Small intestine (tissue), 7 donors: ENCODE results near the gene PAN3. TPM values are rescaled to one million over a fixed set of nuclear protein-coding genes. Genes with fewer than 3 reads are reported as not detected.

Source experiments
- DNase-seq, 2 donors: peaks; one replicate each; pipeline versions ENCODE4 v3.0.0 to v3.0.0-alpha.2; 2013
- FAIRE-seq: peaks from 2 replicates; lab custom pipeline; 2012; peaks lifted over from hg19 to GRCh38; lab: Jason Lieb, UNC
- H3K27ac ChIP-seq, 3 donors: one replicate each; pipeline ENCODE4 v1.5.1; 2013; ENCODE audit warnings: low read length in 2 of 3, mild to moderate bottlenecking in 2 of 3, control low read depth in 1 of 3, inconsistent platforms in 1 of 3, low read depth in 1 of 3, moderate library complexity in 1 of 3
- H3K27me3 ChIP-seq, 3 donors: one replicate each; pipeline ENCODE4 v1.6.1; 2013; ENCODE audit warnings: low read length in 3 of 3, inconsistent platforms in 1 of 3; ENCODE audit not compliant: control insufficient read depth in 3 of 3, insufficient read depth in 3 of 3
- H3K36me3 ChIP-seq, 3 donors: one replicate each; pipeline ENCODE4 v1.6.1; 2013; ENCODE audit warnings: low read length in 3 of 3, inconsistent platforms in 1 of 3, low read depth in 1 of 3, mild to moderate bottlenecking in 1 of 3, moderate library complexity in 1 of 3; ENCODE audit not compliant: control insufficient read depth in 3 of 3, insufficient read depth in 2 of 3
- H3K4me1 ChIP-seq, 3 donors: one replicate each; pipeline ENCODE4 v1.6.1; 2013; ENCODE audit warnings: low read length in 2 of 3, inconsistent platforms in 1 of 3, low read depth in 1 of 3, mild to moderate bottlenecking in 1 of 3, moderate library complexity in 1 of 3; ENCODE audit not compliant: control insufficient read depth in 3 of 3, insufficient read depth in 2 of 3
- H3K4me3 ChIP-seq, 3 donors: one replicate each; pipeline ENCODE4 v1.5.1; 2013; ENCODE audit warnings: low read length in 3 of 3, control low read depth in 1 of 3, inconsistent platforms in 1 of 3, low read depth in 1 of 3, mild to moderate bottlenecking in 1 of 3, moderate library complexity in 1 of 3
- H3K9me3 ChIP-seq, 2 donors: one replicate each; pipeline ENCODE4 v1.6.1; 2013; ENCODE audit warnings: low read depth in 1 of 2, low read length in 1 of 2; ENCODE audit not compliant: control insufficient read depth in 2 of 2, insufficient read depth in 1 of 2
- WGBS, 3 donors: extraction: QIAGEN DNeasy Blood & Tissue Kit; methylation state at CpG; one replicate each; pipeline ENCODE4 v1.1.7; 2013; 5-methylcytosine and 5-hydroxymethylcytosine counted together
- polyA plus RNA-seq, 4 donors: library from polyadenylated mRNA; stranded (reverse) in 3 of 4; unstranded in 1 of 4; fragments of 200-250 nt in 3 of 4; fragments of 120-200 nt in 1 of 4; gene quantifications; one replicate each; pipeline versions ENCODE4 v1.2.1 to v1.2.3, GENCODE V29; 2013
- donor health status: healthy with polysubstance abuse.
- donor health status: control.
- donor health status: control.
- donor health status: Bipolar disorder and iron deficiency.
- donor health status: healthy.

The PAN3 gene
- polyA plus RNA-seq, 4 donors: 7.8 to 37.4 (median 10.6) TPM

DNA sequence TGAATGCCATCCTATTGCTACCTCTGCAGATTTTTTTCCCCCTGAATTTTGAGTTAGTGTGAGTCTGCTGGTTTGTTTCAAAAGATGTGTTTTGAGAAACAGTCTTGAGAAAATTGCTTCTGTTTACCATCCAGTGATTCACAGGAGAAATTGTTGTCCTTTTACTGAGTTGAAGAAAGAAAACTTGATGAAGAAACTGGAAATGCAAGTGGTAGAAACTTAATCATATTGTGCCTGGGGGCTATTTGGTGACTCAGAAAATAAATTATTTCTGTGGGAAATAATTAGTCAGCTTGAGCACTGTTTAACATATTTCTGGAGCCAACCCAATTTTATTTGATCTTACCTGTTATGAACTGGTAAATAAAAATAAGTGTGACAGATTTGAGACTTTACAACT, 35.4 kb downstream of the PAN3 start:
- no peaks in the 10 kb centered on the region for H3K27me3 ChIP-seq
- no peak for FAIRE-seq

DNA sequence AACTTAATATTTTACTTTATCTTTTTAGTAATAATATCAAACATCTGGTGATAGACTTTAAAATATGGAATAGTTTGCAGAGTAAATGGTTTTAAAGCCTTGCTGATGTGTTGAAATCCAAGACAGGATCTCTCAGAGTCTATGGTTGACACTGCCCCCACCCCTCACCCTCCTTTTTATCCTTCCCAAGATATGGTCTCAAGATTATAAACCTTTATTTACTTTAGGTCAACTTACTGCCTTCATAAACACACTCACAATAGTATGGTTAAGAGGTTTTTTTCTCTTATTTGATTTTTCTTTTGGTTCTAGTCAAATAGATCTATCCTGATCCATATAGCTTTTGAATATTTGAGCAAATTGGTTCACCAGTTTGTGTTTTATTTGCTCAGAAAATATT, 39.0 kb downstream of the PAN3 start:
- Histone ChIP-seq H3K27ac (no peak overlapping the region), H3K27me3 (no peaks in the 10 kb centered on the region), H3K9me3 (no peaks in the 10 kb centered on the region), H3K4me1 (no peaks in the 10 kb centered on the region), H3K36me3 (peaks cover 0 to 8% (median 3%) of the 10 kb centered on the region in 3 donors), H3K4me3 (no peak overlapping the region)
- DNase-seq (no peak), FAIRE-seq (no peak)

More for the DNA sequence above, 35.4 kb downstream of the PAN3 start:
- H3K36me3 ChIP-seq: peaks cover 0 to 5% (median 3%) of the 10 kb centered on the region in 3 donors
- no peak for DNase-seq
- peaks cover 0 to 3% (median 0%) of the 10 kb centered on the region in 3 donors for H3K4me1 ChIP-seq
- no peaks in the 10 kb centered on the region for H3K9me3 ChIP-seq
- H3K4me3 ChIP-seq: no peak overlapping the region
- no peak overlapping the region for H3K27ac ChIP-seq

DNA sequence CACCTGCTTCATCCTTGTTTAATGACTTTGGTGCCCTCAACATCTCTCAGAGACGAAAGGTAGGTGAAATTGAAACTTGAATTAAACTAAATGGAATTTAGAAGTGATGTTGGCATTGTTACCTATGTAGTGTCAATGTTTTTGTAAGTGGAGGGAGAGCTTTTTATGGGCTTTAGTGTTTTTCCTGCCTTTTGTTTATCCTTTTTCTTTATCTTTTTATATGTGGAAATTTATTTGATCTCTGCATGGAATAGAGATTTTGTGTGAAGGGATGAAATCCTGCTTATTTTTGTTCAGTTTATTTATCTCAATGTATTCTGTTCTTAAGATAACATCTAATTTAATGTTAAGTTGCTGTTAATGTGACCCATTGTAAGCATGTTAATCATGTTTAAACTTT, 39.5 kb downstream of the PAN3 start:
- H3K4me1 ChIP-seq: no peaks in the 10 kb centered on the region
- H3K9me3 ChIP-seq: no peaks in the 10 kb centered on the region
- no peak for FAIRE-seq
- no peak overlapping the region for H3K27ac ChIP-seq
- DNase-seq: no peak
- WGBS, 3 donors: 86 to 99% (median 93%) methylated on average over 1 of the region's 1 CpG
- peaks cover 0 to 8% (median 3%) of the 10 kb centered on the region in 3 donors for H3K36me3 ChIP-seq
- no peaks in the 10 kb centered on the region for H3K27me3 ChIP-seq
- no peak overlapping the region for H3K4me3 ChIP-seq

GRCh38 chr13:28179974-28180373, 41.6 kb downstream of the PAN3 start:
- Histone ChIP-seq H3K27ac (no peak overlapping the region), H3K4me1 (no peaks in the 10 kb centered on the region), H3K36me3 (peaks cover 0 to 8% (median 3%) of the 10 kb centered on the region in 3 donors), H3K9me3 (no peaks in the 10 kb centered on the region), H3K4me3 (no peak overlapping the region), H3K27me3 (no peaks in the 10 kb centered on the region)
- no peak for FAIRE-seq
- DNase-seq: no peak

GRCh38 chr13:28181413-28181812, 43.1 kb downstream of the PAN3 start:
- no peaks in the 10 kb centered on the region for H3K4me1 ChIP-seq
- no peaks in the 10 kb centered on the region for H3K27me3 ChIP-seq
- no peaks in the 10 kb centered on the region for H3K9me3 ChIP-seq
- H3K27ac ChIP-seq: no peak overlapping the region
- H3K4me3 ChIP-seq: no peak overlapping the region
- H3K36me3 ChIP-seq: peaks cover 0 to 4% (median under 1%) of the 10 kb centered on the region in 3 donors
- WGBS, 3 donors: 91 to 95% (median 91%) methylated on average over 2 of the region's 2 CpGs
- FAIRE-seq: no peak
- no peak for DNase-seq

- DNase-seq: no peak
- FAIRE-seq: no peak
- H3K4me1 ChIP-seq: no peaks in the 10 kb centered on the region
- 65 to 80% (median 76%) methylated on average over 2 of the region's 2 CpGs for WGBS, 3 donors
- H3K4me3 ChIP-seq: no peak overlapping the region
- peaks cover 0 to 7% (median 0%) of the 10 kb centered on the region in 3 donors for H3K36me3 ChIP-seq
- H3K27me3 ChIP-seq: no peaks in the 10 kb centered on the region
- H3K9me3 ChIP-seq: no peaks in the 10 kb centered on the region
- H3K27ac ChIP-seq: no peak overlapping the region
These were observed 46.9 kb downstream of the PAN3 start for GRCh38 chr13:28185256-28185655.

- Histone ChIP-seq H3K9me3 (no peaks in the 10 kb centered on the region), H3K27ac (no peak overlapping the region), H3K27me3 (no peaks in the 10 kb centered on the region), H3K4me1 (no peaks in the 10 kb centered on the region), H3K4me3 (no peak overlapping the region), H3K36me3 (peaks cover 2 to 32% (median 3%) of the 10 kb centered on the region in 3 donors)
- WGBS, 3 donors: 83 to 90% (median 88%) methylated on average over 3 of the region's 3 CpGs
- DNase-seq (no peak), FAIRE-seq (no peak)
These were observed 60.7 kb downstream of the PAN3 start for GRCh38 chr13:28199089-28199488.

DNA sequence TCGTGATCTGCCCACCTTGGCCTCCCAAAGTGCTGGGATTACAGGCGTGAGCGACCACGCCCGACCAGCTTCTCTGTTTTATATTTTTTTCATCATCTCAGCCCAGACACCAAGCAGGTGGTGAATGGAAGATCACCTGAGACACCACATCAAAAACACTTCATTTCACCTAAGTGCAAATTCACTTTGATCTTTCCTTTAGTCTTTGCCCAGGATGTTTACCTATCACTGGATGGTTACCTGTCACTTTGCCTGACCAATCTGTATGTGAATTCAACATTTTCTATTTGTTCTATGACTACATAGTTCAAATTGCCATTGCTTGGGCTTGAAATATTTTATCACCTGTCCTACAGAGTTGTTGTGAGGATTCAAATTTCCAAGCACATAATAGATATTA, 65.7 kb downstream of the PAN3 start:
- peaks cover 0 to 16% (median 3%) of the 10 kb centered on the region in 3 donors for H3K36me3 ChIP-seq
- DNase-seq: no peak
- FAIRE-seq: no peak
- H3K27me3 ChIP-seq: no peaks in the 10 kb centered on the region
- H3K9me3 ChIP-seq: no peaks in the 10 kb centered on the region
- no peaks in the 10 kb centered on the region for H3K4me1 ChIP-seq
- no peak overlapping the region for H3K4me3 ChIP-seq
- H3K27ac ChIP-seq: no peak overlapping the region
- WGBS, 3 donors: 82 to 94% (median 89%) methylated on average over 5 of the region's 5 CpGs

GRCh38 chr13:28204690-28205443, 66.5 kb downstream of the PAN3 start:
- no peak overlapping the region for H3K4me3 ChIP-seq
- no peaks in the 10 kb centered on the region for H3K9me3 ChIP-seq
- peaks cover 0 to 16% (median 3%) of the 10 kb centered on the region in 3 donors for H3K36me3 ChIP-seq
- no peaks in the 10 kb centered on the region for H3K27me3 ChIP-seq
- DNase-seq (no peak), FAIRE-seq (no peak)
- H3K27ac ChIP-seq: no peak overlapping the region
- no peaks in the 10 kb centered on the region for H3K4me1 ChIP-seq
- 84 to 89% (median 89%) methylated on average over 5 of the region's 5 CpGs for WGBS, 3 donors
